Measurements from ENCODE around the gene SPATA20. TPM values are rescaled to one million over a fixed set of nuclear protein-coding genes. Genes with fewer than 3 reads are reported as not detected.

Gene SPATA20
- polyA plus RNA-seq, 1 donor from 2014 or later, result 53.5 TPM

- no peaks in the 10 kb centered on the region for H3K9me3 ChIP-seq (ENCODE audit: low read length)
- no peaks in the 10 kb centered on the region for H3K27me3 ChIP-seq (ENCODE audit: insufficient read depth, low read depth, low read length)
- H4K20me1 ChIP-seq (ENCODE audit: insufficient read depth), result no peaks in the 10 kb centered on the region
- TF ChIP-seq REST (IDR thresholded peaks at IDR 0.05; ENCODE audit: borderline replicate concordance), result no peak
- TF ChIP-seq POLR2AphosphoS5 (IDR thresholded peaks at IDR 0.05), result no peak
- no peak for TF ChIP-seq TAF1 (IDR thresholded peaks at IDR 0.05; ENCODE audit: low read depth)
- TF ChIP-seq EP300 (conservative IDR thresholded peaks at IDR 0.05; ENCODE audit: poor library complexity, severe bottlenecking), result no peak
- no peak for TF ChIP-seq RAD21 (conservative IDR thresholded peaks at IDR 0.05)
- TF ChIP-seq MXI1 (conservative IDR thresholded peaks at IDR 0.05; ENCODE audit: poor library complexity, severe bottlenecking), result no peak
- H3K9ac ChIP-seq (ENCODE audit: low read length), result no peak overlapping the region
- H3K36me3 ChIP-seq (ENCODE audit: insufficient read depth, low read length), result no peaks in the 10 kb centered on the region
- H3K4me3 ChIP-seq (ENCODE audit: low read length), result no peak overlapping the region
- H3K4me2 ChIP-seq (ENCODE audit: low read length), result no peak overlapping the region
- H3K9me2 ChIP-seq (ENCODE audit: insufficient read depth, low read length), result no peaks in the 10 kb centered on the region
- no peaks in the 10 kb centered on the region for H3F3A ChIP-seq (ENCODE audit: insufficient read depth, low read length, poor library complexity, severe bottlenecking)
- H3K27ac ChIP-seq (ENCODE audit: low read length), result no peak overlapping the region
- H3K79me2 ChIP-seq (replicated peaks; ENCODE audit: insufficient read depth, low read length), result no peaks in the 10 kb centered on the region
- H2AFZ ChIP-seq (ENCODE audit: low read depth, low read length), result no peak overlapping the region
Observed at GRCh38 chr17:50517504-50518383, 29.2 kb upstream of the SPATA20 start.

- Histone ChIP-seq H3K79me2 (replicated peaks; ENCODE audit: insufficient read depth, low read length) (no peaks in the 10 kb centered on the region), H3K27me3 (ENCODE audit: insufficient read depth, low read depth, low read length) (no peaks in the 10 kb centered on the region), H3K4me2 (ENCODE audit: low read length) (no peak overlapping the region), H4K20me1 (ENCODE audit: insufficient read depth) (no peaks in the 10 kb centered on the region), H2AFZ (ENCODE audit: low read depth, low read length) (no peak overlapping the region), H3K27ac (ENCODE audit: low read length) (no peak overlapping the region), H3K9ac (ENCODE audit: low read length) (no peak overlapping the region), H3F3A (ENCODE audit: insufficient read depth, low read length, poor library complexity, severe bottlenecking) (no peaks in the 10 kb centered on the region), H3K9me2 (ENCODE audit: insufficient read depth, low read length) (no peaks in the 10 kb centered on the region), H3K36me3 (ENCODE audit: insufficient read depth, low read length) (no peaks in the 10 kb centered on the region), H3K4me3 (ENCODE audit: low read length) (no peak overlapping the region), H3K9me3 (ENCODE audit: low read length) (no peaks in the 10 kb centered on the region)
- no peak for TF ChIP-seq REST (IDR thresholded peaks at IDR 0.05; ENCODE audit: borderline replicate concordance)
- TF ChIP-seq SMC3 (conservative IDR thresholded peaks at IDR 0.05; ENCODE audit: poor library complexity), result no peak
- no peak for TF ChIP-seq RAD21 (conservative IDR thresholded peaks at IDR 0.05)
- TF ChIP-seq CTCF (IDR thresholded peaks at IDR 0.05; ENCODE audit: poor library complexity, severe bottlenecking), result no peak
- TF ChIP-seq EP300 (conservative IDR thresholded peaks at IDR 0.05; ENCODE audit: poor library complexity, severe bottlenecking), result no peak
- TF ChIP-seq EZH2 (IDR thresholded peaks at IDR 0.05; ENCODE audit: borderline replicate concordance, insufficient read depth, low read length, poor library complexity, severe bottlenecking), result no peak
- TF ChIP-seq MXI1 (conservative IDR thresholded peaks at IDR 0.05; ENCODE audit: poor library complexity, severe bottlenecking), result no peak
- TF ChIP-seq POLR2AphosphoS5 (IDR thresholded peaks at IDR 0.05), result no peak
- no peak for TF ChIP-seq TAF1 (IDR thresholded peaks at IDR 0.05; ENCODE audit: low read depth)
Observed at GRCh38 chr17:50518384-50519023, 28.5 kb upstream of the SPATA20 start.

All from neural cell (in vitro differentiated cells).